HepG2 (cell line): ENCODE results near the gene NDUFC1. TPM values are rescaled to one million over a fixed set of nuclear protein-coding genes. Genes with fewer than 3 reads are reported as not detected.

ENCODE experiments used
- DRAP1 ChIP-seq: IDR thresholded peaks from 2 replicates; pipeline ENCODE4 v1.6.1; 2016; ENCODE audit warnings: missing genetic modification reagents, missing compliant biosample characterization
- HNRNPK ChIP-seq: fragments of 200-400 bp; formaldehyde crosslinking; IDR thresholded peaks from 2 replicates; pipeline ENCODE4 v1.6.1; 2018; ENCODE audit warnings: low read length, low read depth, moderate library complexity, mild to moderate bottlenecking; ENCODE audit not compliant: poor library complexity, severe bottlenecking
- HNRNPL ChIP-seq: fragments of 200-400 bp; formaldehyde crosslinking; IDR thresholded peaks from 2 replicates; pipeline ENCODE4 v1.6.1; 2017; ENCODE audit warnings: mild to moderate bottlenecking, low read depth, low read length
- IRF1 ChIP-seq: sonication (generic); formaldehyde crosslinking; IDR thresholded peaks from 2 replicates; pipeline ENCODE4 v1.4.0; 2020; ENCODE audit warnings: low read depth, mild to moderate bottlenecking, missing genetic modification reagents
- KDM6A ChIP-seq: IDR thresholded peaks from 2 replicates; pipeline ENCODE4 v1.6.1; 2016; ENCODE audit warnings: low read depth
- NR0B2 ChIP-seq: sonication (generic); formaldehyde crosslinking; IDR thresholded peaks from 2 replicates; pipeline ENCODE4 v1.4.0; 2020; ENCODE audit warnings: mild to moderate bottlenecking, missing genetic modification reagents
- PBX2 ChIP-seq: IDR thresholded peaks from 2 replicates; pipeline ENCODE4 v1.6.1; 2016; ENCODE audit warnings: control low read depth
- SIX1 ChIP-seq: sonication (generic); formaldehyde crosslinking; IDR thresholded peaks from 2 replicates; pipeline ENCODE4 v1.4.0; 2020; ENCODE audit warnings: missing genetic modification reagents, borderline replicate concordance
- SOX13 ChIP-seq, 3 experiments: fragments of 450-650 bp in 1 of 3; sonication (generic) in 1 of 3; formaldehyde crosslinking in 1 of 3; IDR thresholded peaks in 2 of 3; conservative IDR thresholded peaks in 1 of 3; 2 replicates each; pipeline versions ENCODE4 v1.5.0 to v1.6.1; 2016 to 2020; ENCODE audit warnings: antibody characterized with exemption in 1 of 3, mild to moderate bottlenecking in 1 of 3, missing compliant biosample characterization in 1 of 3, missing genetic modification reagents in 1 of 3, moderate library complexity in 1 of 3
- ZNF160 ChIP-seq: sonication (generic); formaldehyde crosslinking; IDR thresholded peaks from 2 replicates; pipeline ENCODE4 v1.8.0; 2022; ENCODE audit warnings: mild to moderate bottlenecking, inconsistent platforms, missing genetic modification reagents
- ZSCAN31 ChIP-seq: sonication (generic); formaldehyde crosslinking; IDR thresholded peaks from 2 replicates; pipeline ENCODE4 v1.5.0; 2020; ENCODE audit warnings: low read depth, mild to moderate bottlenecking, missing genetic modification reagents
- polyA plus RNA-seq, 8 experiments: library from polyadenylated mRNA; depleted of rRNA in 3 of 8; stranded (reverse) in 7 of 8; unstranded in 1 of 8; fragments of >200 nt; fragmentation: Illumina TruSeq in 4 of 8; extraction: Trizol in 4 of 8; gene quantifications; 2 replicates each; pipeline versions ENCODE4 v1.2.1 to v1.2.3, GENCODE V29; 2011 to 2016; ENCODE audit warnings: low read depth in 4 of 8, missing spikeins in 1 of 8, mixed read lengths in 1 of 8; ENCODE audit not compliant: insufficient read depth in 1 of 8
- total RNA-seq, 5 experiments: library from RNA; depleted of rRNA; stranded (reverse); fragments of >200 nt; fragmentation: Illumina TruSeq; extraction: Trizol; gene quantifications; 2 replicates each; pipeline ENCODE4 v1.2.3, GENCODE V29; 2016; ENCODE audit warnings: low read depth in 1 of 5
- TF ChIP-seq, protein P1 (sequence below): sonication (generic); formaldehyde crosslinking; IDR thresholded peaks from 2 replicates; pipeline ENCODE4 v1.4.0; 2020; ENCODE audit warnings: missing genetic modification reagents
- TF ChIP-seq, protein P2 (sequence below): sonication (generic); formaldehyde crosslinking; IDR thresholded peaks from 2 replicates; pipeline ENCODE4 v1.5.0; 2020; ENCODE audit warnings: mild to moderate bottlenecking, missing genetic modification reagents
- TF ChIP-seq, protein P3 (sequence below): IDR thresholded peaks from 2 replicates; pipeline ENCODE4 v1.6.1; 2016
- TF ChIP-seq, protein P4 (sequence below): sonication (generic); formaldehyde crosslinking; IDR thresholded peaks from 2 replicates; pipeline ENCODE4 v1.4.0; 2020; ENCODE audit warnings: missing genetic modification reagents

The NDUFC1 gene
- total and polyA plus RNA-seq, 2 of the 13 experiments (the other 11 are each of a cell fraction or from before 2014, with no cell fraction given): 43.4 to 96.4 TPM

- no peak for TF ChIP-seq SOX13 (IDR thresholded peaks at IDR 0.05)
- peak in 1 of 2 experiments; percentile 52; a peak in 1 of 4 replicates for TF ChIP-seq SOX13 (CRISPR knock-in tag; conservative IDR thresholded peaks at IDR 0.05 in 1 of 2, IDR thresholded peaks at IDR 0.05 in 1 of 2)
- TF ChIP-seq, protein P1, sequence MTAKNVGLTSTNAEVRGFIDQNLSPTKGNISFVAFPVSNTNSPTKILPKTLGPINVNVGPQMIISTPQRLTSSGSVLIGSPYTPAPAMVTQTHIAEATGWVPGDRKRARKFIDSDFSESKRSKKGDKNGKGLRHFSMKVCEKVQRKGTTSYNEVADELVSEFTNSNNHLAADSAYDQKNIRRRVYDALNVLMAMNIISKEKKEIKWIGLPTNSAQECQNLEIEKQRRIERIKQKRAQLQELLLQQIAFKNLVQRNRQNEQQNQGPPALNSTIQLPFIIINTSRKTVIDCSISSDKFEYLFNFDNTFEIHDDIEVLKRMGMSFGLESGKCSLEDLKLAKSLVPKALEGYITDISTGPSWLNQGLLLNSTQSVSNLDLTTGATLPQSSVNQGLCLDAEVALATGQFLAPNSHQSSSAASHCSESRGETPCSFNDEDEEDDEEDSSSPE (CRISPR knock-in tag): peak; percentile 80
- TF ChIP-seq SIX1: 0 out of 2 replicates have a peak, but pooled peaks have one; percentile 27
- TF ChIP-seq, protein P2, sequence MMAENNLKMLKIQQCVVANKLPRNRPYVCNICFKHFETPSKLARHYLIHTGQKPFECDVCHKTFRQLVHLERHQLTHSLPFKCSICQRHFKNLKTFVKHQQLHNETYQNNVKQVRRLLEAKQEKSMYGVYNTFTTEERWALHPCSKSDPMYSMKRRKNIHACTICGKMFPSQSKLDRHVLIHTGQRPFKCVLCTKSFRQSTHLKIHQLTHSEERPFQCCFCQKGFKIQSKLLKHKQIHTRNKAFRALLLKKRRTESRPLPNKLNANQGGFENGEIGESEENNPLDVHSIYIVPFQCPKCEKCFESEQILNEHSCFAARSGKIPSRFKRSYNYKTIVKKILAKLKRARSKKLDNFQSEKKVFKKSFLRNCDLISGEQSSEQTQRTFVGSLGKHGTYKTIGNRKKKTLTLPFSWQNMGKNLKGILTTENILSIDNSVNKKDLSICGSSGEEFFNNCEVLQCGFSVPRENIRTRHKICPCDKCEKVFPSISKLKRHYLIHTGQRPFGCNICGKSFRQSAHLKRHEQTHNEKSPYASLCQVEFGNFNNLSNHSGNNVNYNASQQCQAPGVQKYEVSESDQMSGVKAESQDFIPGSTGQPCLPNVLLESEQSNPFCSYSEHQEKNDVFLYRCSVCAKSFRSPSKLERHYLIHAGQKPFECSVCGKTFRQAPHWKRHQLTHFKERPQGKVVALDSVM (CRISPR knock-in tag): peak; percentile 99
- peak; percentile 54; the same call in 1 of the 2 replicates for TF ChIP-seq ZSCAN31 (CRISPR knock-in tag)
- TF ChIP-seq, protein P3, sequence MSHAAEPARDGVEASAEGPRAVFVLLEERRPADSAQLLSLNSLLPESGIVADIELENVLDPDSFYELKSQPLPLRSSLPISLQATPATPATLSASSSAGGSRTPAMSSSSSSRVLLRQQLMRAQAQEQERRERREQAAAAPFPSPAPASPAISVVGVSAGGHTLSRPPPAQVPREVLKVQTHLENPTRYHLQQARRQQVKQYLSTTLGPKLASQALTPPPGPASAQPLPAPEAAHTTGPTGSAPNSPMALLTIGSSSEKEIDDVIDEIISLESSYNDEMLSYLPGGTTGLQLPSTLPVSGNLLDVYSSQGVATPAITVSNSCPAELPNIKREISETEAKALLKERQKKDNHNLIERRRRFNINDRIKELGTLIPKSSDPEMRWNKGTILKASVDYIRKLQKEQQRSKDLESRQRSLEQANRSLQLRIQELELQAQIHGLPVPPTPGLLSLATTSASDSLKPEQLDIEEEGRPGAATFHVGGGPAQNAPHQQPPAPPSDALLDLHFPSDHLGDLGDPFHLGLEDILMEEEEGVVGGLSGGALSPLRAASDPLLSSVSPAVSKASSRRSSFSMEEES (CRISPR knock-in tag): peak; percentile 65; the same call in 1 of the 2 replicates
- TF ChIP-seq NR0B2: peak; percentile 91
- TF ChIP-seq IRF1 (CRISPR knock-in tag): no peak
- TF ChIP-seq, protein P4, sequence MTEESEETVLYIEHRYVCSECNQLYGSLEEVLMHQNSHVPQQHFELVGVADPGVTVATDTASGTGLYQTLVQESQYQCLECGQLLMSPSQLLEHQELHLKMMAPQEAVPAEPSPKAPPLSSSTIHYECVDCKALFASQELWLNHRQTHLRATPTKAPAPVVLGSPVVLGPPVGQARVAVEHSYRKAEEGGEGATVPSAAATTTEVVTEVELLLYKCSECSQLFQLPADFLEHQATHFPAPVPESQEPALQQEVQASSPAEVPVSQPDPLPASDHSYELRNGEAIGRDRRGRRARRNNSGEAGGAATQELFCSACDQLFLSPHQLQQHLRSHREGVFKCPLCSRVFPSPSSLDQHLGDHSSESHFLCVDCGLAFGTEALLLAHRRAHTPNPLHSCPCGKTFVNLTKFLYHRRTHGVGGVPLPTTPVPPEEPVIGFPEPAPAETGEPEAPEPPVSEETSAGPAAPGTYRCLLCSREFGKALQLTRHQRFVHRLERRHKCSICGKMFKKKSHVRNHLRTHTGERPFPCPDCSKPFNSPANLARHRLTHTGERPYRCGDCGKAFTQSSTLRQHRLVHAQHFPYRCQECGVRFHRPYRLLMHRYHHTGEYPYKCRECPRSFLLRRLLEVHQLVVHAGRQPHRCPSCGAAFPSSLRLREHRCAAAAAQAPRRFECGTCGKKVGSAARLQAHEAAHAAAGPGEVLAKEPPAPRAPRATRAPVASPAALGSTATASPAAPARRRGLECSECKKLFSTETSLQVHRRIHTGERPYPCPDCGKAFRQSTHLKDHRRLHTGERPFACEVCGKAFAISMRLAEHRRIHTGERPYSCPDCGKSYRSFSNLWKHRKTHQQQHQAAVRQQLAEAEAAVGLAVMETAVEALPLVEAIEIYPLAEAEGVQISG (CRISPR knock-in tag): peak; percentile 92
- TF ChIP-seq HNRNPK: no peak
- TF ChIP-seq DRAP1: peak; percentile 98
- TF ChIP-seq KDM6A (CRISPR knock-in tag): no peak
- TF ChIP-seq ZNF160 (CRISPR knock-in tag): peak; percentile 74; the same call in 1 of the 2 replicates
- peak; percentile 49; the same call in 1 of the 2 replicates for TF ChIP-seq HNRNPL
- TF ChIP-seq PBX2 (CRISPR knock-in tag): 0 out of 2 replicates have a peak, but pooled peaks have one; percentile 36
These were observed 1.0 kb downstream of the NDUFC1 start, which contains the start of gene NAA15 (continued) for GRCh38 chr4:139301113-139301820.
